GM12891 (cell line): ENCODE data around the gene RHBDF2.

Experiments
- POLR2A ChIP-seq: IDR thresholded peaks from 2 replicates; pipeline ENCODE4 v1.6.1; 2011; ENCODE audit warnings: low read depth, low read length, control low read depth
- TAF1 ChIP-seq: IDR thresholded peaks from 2 replicates; pipeline ENCODE4 v1.6.1; 2011; ENCODE audit warnings: low read depth, low read length, control low read depth

GRCh38 chr17:76426853-76427252, 74.4 kb downstream of the RHBDF2 start:
- TF ChIP-seq POLR2A = no peak
- no peak for TF ChIP-seq TAF1
